Epidermal melanocyte (primary cell): ENCODE data around the gene ELAVL3.
A peak's percentile ranks its signal among the peaks of the same experiment; 100 is the strongest.
"Not testable (repeated sequence)": the region's sequence is repeated elsewhere in the genome, so short reads cannot be mapped to it uniquely, and the experiment has no call there.

Source experiments
- DNase-seq: peaks from one replicate; pipeline ENCODE4 v3.0.0; 2011; ENCODE audit warnings: low spot score; ENCODE audit not compliant: insufficient read length

Gene ELAVL3

GRCh38 chr19:11486661-11487503 lies 6.0 kb upstream of the ELAVL3 start:
- DNase-seq: peak; percentile 12

GRCh38 chr19:11485245-11485837 lies 4.5 kb upstream of the ELAVL3 start:
- DNase-seq: no peak

- no peak for DNase-seq
Observed at GRCh38 chr19:11483366-11484111, 2.7 kb upstream of the ELAVL3 start.

DNA sequence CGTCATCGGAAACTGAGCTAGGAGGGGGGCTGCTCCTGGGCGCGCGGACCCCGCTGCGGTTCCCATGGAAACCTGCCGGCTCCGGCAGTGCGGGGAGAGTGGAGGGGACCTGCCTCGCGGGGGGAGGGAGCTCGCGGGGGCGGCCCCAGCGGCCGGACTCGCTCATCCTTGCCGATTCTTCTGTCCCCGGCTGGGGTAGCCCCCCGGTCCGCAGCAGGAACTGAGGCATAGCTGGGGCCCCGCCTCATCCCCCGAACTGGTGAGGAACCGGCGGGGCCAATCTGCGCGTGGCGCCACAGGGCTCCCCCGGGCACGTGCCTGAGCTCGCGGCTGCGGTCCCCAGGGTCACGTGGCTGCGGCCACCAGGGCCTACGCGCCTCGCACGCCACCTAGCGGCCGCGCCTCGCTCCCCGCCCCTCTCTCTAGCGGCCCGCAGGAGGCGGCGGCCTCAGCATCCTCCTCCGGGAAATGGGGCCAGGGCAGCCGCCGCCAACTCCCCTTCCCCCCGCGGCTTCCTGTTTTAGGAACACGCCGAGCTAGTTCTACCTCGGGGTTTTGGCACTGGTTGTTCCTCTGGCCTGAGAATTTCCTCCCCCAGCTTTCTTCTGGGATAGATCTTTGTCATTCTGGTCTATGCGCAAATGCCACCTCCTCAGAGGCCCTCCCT lies 1.7 kb upstream of the ELAVL3 start:
- peak; percentile 93 for DNase-seq

DNA sequence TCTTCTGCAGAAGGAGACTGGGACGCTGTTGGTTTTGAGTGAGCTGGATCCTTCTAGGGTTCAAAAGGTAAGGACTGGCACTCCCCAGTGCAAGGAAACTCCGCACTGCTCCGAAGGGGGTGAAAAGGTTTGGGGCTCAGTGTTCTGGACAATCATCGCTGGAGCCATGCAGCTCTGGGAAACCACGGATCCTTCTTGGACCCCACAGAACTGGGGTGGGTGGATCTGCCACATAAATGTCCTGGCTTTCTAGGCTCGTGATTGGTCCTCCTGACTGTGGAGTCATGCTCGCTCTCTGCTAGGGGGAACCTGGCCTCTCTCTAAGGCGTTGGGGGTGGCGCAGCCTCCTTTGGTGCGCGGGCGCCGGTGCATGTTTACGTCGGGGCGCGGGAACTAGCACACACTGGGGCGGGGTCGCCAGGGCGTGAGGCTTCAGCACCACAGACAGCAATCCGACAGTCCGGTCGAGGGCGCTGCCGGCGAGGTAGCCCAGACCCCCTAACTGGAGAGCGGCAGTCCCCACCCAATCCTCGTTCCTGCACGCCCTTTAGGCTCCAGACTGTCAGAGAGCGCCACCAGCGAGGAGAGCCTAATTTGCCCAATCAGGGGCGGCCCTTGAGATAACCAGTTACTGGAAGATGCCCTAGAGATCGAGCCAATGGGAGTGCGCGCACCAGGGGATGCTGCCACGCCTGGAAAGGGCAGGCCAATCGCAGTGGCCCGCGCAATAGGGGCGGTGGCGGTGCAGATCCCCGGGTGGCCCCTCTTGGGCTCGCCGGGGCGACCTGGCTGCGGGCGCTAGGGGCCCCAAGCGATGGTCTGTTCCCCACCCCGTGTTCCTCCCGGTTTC lies 913 bp upstream of the ELAVL3 start:
- DNase-seq: peak; percentile 88

GRCh38 chr19:11479898-11480714 lies 740 bp downstream of the ELAVL3 start:
- DNase-seq: peak; percentile 12

DNA sequence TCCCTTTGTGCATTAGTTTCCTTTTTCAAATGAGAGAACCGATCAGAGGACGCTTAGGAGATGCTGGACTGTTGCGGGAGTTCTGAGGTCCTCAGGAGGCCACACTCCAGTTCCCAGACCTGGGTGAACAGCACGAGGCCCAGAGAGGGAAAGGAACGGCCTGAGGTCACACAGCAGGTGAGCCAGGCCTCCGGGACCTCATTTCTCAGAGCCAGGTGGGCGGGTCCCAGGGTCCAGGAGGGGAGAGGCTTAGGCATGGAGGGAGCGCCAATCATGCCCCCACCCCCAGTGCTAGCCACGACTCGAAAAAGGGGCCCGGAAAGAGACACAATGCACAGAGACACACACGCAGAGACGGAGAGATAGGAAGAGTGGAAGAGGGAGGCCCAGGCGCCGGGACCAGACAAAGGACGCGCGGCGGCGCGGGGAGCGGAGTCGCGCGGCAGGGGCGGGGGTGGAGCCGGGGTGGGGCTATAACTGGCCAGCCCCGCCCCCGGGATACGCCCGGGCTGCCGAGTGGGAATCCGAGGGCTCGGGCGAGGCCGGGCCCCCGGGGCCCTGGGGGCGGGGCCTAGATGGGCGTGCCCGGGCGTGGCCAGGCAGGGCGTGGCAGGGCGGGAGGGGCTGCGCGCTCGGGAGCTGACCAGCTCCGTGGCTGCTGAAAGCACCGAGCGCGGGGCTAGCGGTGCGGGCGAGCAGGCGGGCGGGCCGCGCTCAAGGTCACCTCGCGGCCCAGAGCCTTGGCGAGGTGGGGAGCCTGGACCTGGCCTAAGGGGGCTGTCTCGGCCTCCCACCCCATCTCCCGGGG lies 1.6 kb downstream of the ELAVL3 start:
- DNase-seq: peak; percentile 32

DNA sequence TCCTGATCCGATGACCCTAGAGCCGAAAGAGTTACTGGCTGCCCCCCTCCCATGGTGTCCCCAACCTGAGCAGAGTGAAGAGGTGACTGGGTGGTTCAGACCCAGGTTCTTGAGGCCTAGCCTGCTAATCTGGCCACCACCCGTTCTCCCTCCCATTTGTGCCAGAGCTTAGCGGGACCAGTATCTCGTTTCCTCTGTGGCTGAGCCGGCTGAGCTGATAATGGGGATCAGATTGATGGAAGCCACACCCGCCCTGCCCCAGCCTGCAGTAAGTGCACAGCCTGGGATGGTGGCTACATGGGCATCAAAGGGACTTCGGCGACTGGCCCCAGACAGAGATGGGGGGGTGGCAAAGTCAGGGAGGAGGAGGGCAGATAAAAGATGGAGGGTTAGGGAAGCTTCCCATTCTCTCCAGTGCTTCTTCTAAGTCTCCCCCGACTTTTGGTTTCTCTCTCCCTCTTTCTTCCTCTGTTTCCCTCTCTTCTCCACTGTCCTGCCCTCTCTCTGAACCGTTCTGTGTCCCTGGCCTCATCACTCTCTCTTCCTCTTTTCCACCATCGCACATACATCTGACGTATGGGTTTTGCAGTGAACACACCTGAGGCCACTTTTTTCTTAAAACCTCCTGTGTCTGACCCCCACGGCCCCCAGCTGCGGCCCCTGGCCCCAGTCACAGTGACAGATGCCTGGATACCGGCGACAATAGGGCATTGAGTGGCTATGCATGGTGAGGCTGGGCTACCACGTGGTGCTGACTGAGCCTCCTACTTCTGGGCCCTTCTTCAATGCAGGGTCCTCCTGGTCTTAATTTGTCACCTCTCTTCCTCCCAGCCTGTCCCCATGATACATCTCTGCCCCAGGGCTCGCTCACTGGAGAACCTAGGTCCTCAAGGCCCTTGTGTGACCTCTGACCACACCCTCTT lies 2.4 kb downstream of the ELAVL3 start:
- peak; percentile 7 for DNase-seq

GRCh38 chr19:11475861-11476260 lies 5.0 kb downstream of the ELAVL3 start:
- DNase-seq: peak; percentile 5

DNA sequence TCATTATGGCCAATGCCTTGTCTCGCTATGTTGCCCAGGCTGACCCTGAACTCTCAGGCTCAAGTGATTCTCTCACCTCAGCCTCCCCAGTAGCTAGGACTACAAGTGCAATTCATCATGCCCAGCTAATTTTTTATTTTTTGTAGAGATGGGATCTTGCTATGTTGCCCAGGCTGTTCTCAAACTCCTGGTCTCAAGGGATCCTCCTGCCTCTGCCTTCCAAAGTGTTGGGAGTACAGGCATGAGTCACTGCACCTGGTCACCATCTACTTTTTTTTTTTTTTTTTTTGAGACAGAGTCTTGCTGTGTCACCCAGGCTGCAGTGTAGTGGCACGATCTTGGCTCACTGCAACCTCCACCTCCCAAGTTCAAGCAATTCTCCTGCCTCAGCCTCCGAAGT lies 5.5 kb downstream of the ELAVL3 start:
- DNase-seq: not testable (repeated sequence)

GRCh38 chr19:11473725-11474124 lies 7.1 kb downstream of the ELAVL3 start:
- peak; percentile 17 for DNase-seq

DNA sequence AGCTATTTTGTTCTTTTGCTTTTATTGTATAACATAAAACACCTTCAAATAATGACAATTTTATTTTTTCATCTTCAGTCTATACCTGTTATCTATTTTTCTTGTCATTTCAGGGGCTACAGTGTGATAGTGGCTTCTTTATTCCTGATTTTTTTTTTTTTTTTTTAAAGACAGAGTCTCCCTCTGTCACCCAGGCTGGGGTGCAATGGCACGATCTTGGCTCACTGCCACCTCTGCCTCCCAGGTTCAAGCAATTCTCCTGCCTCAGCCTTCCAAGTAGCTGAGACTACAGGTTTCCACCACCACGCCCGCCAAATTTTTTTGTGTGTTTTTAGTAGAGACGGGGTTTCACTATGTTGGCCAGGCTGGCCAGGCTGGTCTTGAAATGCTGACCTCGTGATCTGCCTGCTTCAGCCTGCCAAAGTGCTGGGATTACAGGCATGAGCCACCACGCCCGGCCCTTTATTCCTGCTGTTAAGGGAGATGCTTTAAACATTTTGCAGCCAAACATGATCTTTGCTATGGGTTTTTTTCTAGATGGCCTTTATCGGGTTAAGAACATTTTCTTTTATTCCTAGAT lies 12.5 kb downstream of the ELAVL3 start:
- not testable (repeated sequence) for DNase-seq

GRCh38 chr19:11465600-11465999 lies 15.2 kb downstream of the ELAVL3 start:
- no peak for DNase-seq

DNA sequence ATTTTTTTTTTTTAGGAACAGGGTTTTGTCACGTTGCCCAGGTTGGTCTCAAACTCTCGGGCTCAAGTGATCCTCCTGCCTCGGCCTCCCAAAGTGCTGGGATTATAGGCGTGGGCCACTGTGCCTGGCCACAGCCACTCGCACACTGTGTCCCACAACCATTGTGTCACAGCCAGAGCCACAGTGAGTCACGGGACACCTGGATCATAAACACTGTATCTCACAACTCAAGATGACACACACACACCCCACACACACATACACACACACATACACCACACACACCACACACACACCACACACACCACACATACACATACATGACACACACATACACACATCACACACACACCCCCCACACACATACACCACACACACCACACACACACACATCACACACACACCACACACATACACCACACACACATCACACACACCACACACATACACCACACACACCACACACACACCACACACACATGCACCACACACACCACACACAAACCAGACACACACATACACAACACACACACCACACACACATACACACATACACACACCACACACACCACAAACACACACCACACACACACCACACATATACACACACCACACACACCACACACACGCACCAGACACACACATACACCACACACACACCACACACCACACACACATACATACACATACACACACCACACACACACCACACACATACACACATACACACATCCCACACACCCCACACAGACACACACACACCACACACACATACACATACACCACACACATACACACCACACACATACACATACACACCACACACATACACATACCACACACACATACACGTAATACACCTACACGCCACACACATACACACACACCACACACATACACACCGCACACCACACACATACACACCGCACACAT lies 16.2 kb downstream of the ELAVL3 start:
- no peak for DNase-seq

GRCh38 chr19:11463391-11463790 lies 17.5 kb downstream of the ELAVL3 start:
- DNase-seq: no peak

DNA sequence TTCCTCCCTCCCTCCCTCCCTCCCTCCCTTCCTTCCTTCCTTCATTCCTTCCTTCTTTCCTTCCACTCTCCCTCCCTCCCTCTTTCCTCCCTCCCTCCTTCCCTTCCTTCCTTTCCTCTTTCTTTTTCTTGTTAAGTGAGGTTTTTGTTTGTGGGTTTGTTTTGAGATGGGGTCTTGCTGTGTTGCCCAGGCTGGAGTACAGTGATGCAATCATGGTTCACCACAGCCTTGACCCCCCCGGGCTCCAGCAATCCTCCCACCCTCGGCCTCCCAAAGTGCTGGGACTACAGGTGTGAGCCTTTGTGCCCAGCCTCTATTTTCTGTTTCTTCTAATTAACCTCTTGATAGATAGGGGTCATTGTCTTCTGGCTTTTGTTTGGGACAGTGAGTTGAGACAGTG lies 19.4 kb downstream of the ELAVL3 start:
- DNase-seq: no peak
